ENCODE measurements around the gene WNT7A. TPM values are rescaled to one million over a fixed set of nuclear protein-coding genes. Genes with fewer than 3 reads are reported as not detected.

Gene WNT7A
- total and polyA plus RNA-seq, 8 donors, result 0.34 to 5.5 (median 0.71) TPM

GRCh38 chr3:13829311-13829710, 50.6 kb downstream of the WNT7A start:
- intact Hi-C loops (cut with DNase I), result no loop called here
- H3K4me3 ChIP-seq, result no peak overlapping the region
- H3K9me3 ChIP-seq, result no peaks in the 10 kb centered on the region
- H3K27me3 ChIP-seq, result peaks cover 0 to 20% of the 10 kb centered on the region in 2 donors
- no peaks in the 10 kb centered on the region for H3K4me1 ChIP-seq
- DNase-seq (no peak), ATAC-seq (no peak)
- H3K27ac ChIP-seq, result no peak overlapping the region
- no peaks in the 10 kb centered on the region for H3K36me3 ChIP-seq
- no peak for TF ChIP-seq CTCF (IDR thresholded peaks at IDR 0.05)

DNA sequence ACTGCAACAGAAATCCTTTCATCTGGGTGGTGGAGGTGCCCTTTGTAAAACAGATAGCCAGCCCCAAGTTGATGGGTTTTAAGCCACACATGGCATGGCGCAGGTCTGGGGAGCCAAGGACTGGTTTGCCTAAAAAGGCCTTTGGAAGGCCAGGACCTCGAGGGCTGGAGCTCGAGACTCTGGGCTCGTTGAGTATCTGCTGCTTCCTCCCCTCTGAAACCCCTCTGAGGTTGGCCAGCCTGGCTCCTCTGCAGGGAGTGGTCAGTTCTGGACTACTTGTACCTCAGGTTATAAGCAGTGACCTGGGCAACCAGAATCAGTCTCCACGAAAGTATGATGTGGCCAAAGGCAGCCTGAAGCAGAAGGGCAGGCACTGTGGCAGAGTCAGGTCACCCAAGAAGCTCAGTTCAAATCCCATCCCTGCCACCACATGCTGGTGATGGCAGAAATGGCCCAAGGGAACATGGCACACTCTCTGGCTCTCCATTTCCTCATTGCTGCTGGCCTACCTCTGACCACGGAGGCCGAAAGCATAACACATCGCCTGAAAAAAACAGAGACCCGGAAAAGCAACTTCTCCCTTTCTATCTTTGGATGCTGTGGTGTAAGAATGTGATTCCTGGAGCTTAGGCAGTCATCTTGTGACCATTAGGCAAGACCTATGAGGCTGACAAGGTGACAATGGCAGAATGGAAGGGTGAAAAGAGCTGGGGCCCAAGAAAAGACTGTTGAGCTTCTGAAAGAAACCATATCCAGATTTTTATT, 51.2 kb downstream of the WNT7A start:
- intact Hi-C loops (cut with DNase I), result no loop called here
- Histone ChIP-seq H3K27ac (no peak overlapping the region), H3K4me3 (no peak overlapping the region), H3K27me3 (peaks cover 0 to 14% of the 10 kb centered on the region in 2 donors), H3K36me3 (no peaks in the 10 kb centered on the region), H3K9me3 (no peaks in the 10 kb centered on the region), H3K4me1 (no peaks in the 10 kb centered on the region)
- DNase-seq, result no peak
- ATAC-seq, result no peak
- TF ChIP-seq CTCF (IDR thresholded peaks at IDR 0.05), result no peak

GRCh38 chr3:13827699-13828098, 52.2 kb downstream of the WNT7A start:
- Histone ChIP-seq H3K27ac (no peak overlapping the region), H3K4me3 (no peak overlapping the region), H3K4me1 (no peaks in the 10 kb centered on the region), H3K27me3 (peaks cover 0 to 5% of the 10 kb centered on the region in 2 donors), H3K36me3 (no peaks in the 10 kb centered on the region), H3K9me3 (no peaks in the 10 kb centered on the region)
- intact Hi-C loops (cut with DNase I), result no loop called here
- DNase-seq, result no peak
- ATAC-seq, result no peak
- TF ChIP-seq CTCF (IDR thresholded peaks at IDR 0.05), result no peak

- TF ChIP-seq CTCF (IDR thresholded peaks at IDR 0.05), result no peak
- H3K4me1 ChIP-seq, result no peaks in the 10 kb centered on the region
- no peaks in the 10 kb centered on the region for H3K9me3 ChIP-seq
- H3K27ac ChIP-seq, result no peak overlapping the region
- ATAC-seq (no peak), DNase-seq (no peak)
- intact Hi-C loops (cut with DNase I), result no loop called here
- H3K4me3 ChIP-seq, result no peak overlapping the region
- peaks cover 0 to 4% of the 10 kb centered on the region in 2 donors for H3K27me3 ChIP-seq
- no peaks in the 10 kb centered on the region for H3K36me3 ChIP-seq
Measured at GRCh38 chr3:13827256-13827655, 52.6 kb downstream of the WNT7A start.

DNA sequence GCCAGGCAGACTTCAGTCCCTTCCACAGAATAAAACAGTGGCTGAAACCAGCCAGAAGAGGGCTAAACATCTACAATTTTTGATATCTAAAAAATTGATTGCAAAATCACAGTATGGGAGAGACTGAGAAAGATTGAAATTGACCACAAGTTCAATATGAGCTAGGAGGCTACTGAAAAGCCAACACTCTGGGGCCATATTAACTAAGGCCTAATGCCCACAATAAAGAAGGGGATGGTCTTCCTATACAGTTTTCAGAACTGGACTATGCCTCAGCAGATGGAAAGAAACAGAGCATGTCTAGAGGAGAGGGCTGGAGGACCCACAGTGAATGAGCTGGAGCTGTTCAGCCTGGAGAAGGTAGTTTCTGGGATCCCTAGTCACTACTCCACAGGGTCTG, 53.2 kb downstream of the WNT7A start:
- H3K4me3 ChIP-seq, result no peak overlapping the region
- intact Hi-C loops (cut with DNase I), result no loop called here
- H3K4me1 ChIP-seq, result no peaks in the 10 kb centered on the region
- no peak for ATAC-seq
- H3K9me3 ChIP-seq, result no peaks in the 10 kb centered on the region
- DNase-seq, result no peak
- TF ChIP-seq CTCF (IDR thresholded peaks at IDR 0.05), result no peak
- no peak overlapping the region for H3K27ac ChIP-seq
- no peaks in the 10 kb centered on the region for H3K36me3 ChIP-seq
- H3K27me3 ChIP-seq, result peaks cover 0 to 4% of the 10 kb centered on the region in 2 donors
